MM.1S (cell line): ENCODE data around the gene MYBPC3.

ENCODE experiments used
- CTCF ChIP-seq: fragments of 300-600 bp; sonication (generic); IDR thresholded peaks from 2 replicates; pipeline ENCODE4 v1.5.1; 2016; ENCODE audit warnings: antibody characterized with exemption, low read length, mixed read lengths
- EZH2phosphoT487 ChIP-seq: fragments of 300-600 bp; sonication (generic); IDR thresholded peaks from 2 replicates; pipeline ENCODE4 v1.6.1; 2018; ENCODE audit warnings: antibody characterized with exemption, low read length

- TF ChIP-seq CTCF = no peak
- TF ChIP-seq EZH2phosphoT487 = no peak
Measured at GRCh38 chr11:47375020-47375419, 22.5 kb upstream of the MYBPC3 start.
